Measurements from ENCODE around the gene IL16.

- no peak for TF ChIP-seq CTCF (IDR thresholded peaks at IDR 0.05; ENCODE audit: insufficient read depth, low read length, poor library complexity, severe bottlenecking)
- no peak for TF ChIP-seq EZH2phosphoT487 (conservative IDR thresholded peaks at IDR 0.05; ENCODE audit: low read length)
These were observed 8.3 kb upstream of the IL16 start for GRCh38 chr15:81188354-81188753.

All from SU-DHL-6 (cell line).